Neural cell (in vitro differentiated cells): Measurements from ENCODE around the gene DOCK10.

ENCODE experiments used
- CTCF ChIP-seq: fragments of 450-650 bp; IDR thresholded peaks from 2 replicates; pipeline ENCODE4 v1.5.1; 2014; ENCODE audit warnings: antibody characterized with exemption, mild to moderate bottlenecking, moderate library complexity; ENCODE audit not compliant: poor library complexity, severe bottlenecking
- POLR2AphosphoS5 ChIP-seq: IDR thresholded peaks from 2 replicates; pipeline ENCODE4 v1.6.1; 2012
- RAD21 ChIP-seq: fragments of 450-650 bp; conservative IDR thresholded peaks from 2 replicates; pipeline ENCODE4 v1.6.1; 2014; ENCODE audit warnings: antibody characterized with exemption, mild to moderate bottlenecking, moderate library complexity
- TAF1 ChIP-seq: IDR thresholded peaks from 2 replicates; pipeline ENCODE4 v1.6.1; 2012; ENCODE audit warnings: low read depth

- TF ChIP-seq CTCF (no peak), POLR2AphosphoS5 (no peak), TAF1 (no peak), RAD21 (no peak)
Measured at GRCh38 chr2:224865016-224865415, 177.3 kb downstream of the DOCK10 start.
